Caco-2 (cell line): Measurements from ENCODE around the gene HEXA. TPM values are rescaled to one million over a fixed set of nuclear protein-coding genes. Genes with fewer than 3 reads are reported as not detected.

Source experiments
- BruUV-seq: library from RNA; stranded (reverse); fragments of 400-500 nt; replicated peaks from 2 replicates; lab custom pipeline; 2021; lab: Mats Ljungman, UMichigan
- CTCF ChIA-PET: fragments of 300-600 bp; sonication (Branson Sonifier 250); formaldehyde crosslinking; loops from one replicate; lab custom pipeline; 2022; ENCODE audit warnings: antibody characterized with exemption; lab: Charles Lee
- POLR2A ChIA-PET: fragments of 300-600 bp; sonication (Branson Sonifier 250); formaldehyde crosslinking; loops from one replicate; lab custom pipeline; 2022; ENCODE audit warnings: antibody characterized with exemption; lab: Charles Lee
- DNase-seq, 2 experiments: peaks; one replicate each; pipeline versions ENCODE4 v3.0.0 to v3.0.0-alpha.2; 2020 to 2022
- H3K27me3 ChIP-seq: replicated peaks from 2 replicates; pipeline ENCODE4 v1.6.0; 2011; ENCODE audit warnings: low read length; ENCODE audit not compliant: control insufficient read depth, insufficient read depth
- H3K36me3 ChIP-seq: 2 replicates; pipeline ENCODE4 v1.5.1; 2011; ENCODE audit warnings: low read length; ENCODE audit not compliant: control insufficient read depth, insufficient read depth
- H3K4me1 ChIP-seq: fragments of 250-450 bp; sonication (Bioruptor Pico); 2 replicates; pipeline ENCODE4 v1.5.1; 2020; ENCODE audit warnings: mild to moderate bottlenecking
- H3K4me3 ChIP-seq: 2 replicates; pipeline ENCODE4 v1.5.1; 2011; ENCODE audit warnings: low read depth, mild to moderate bottlenecking, control low read depth, low read length
- H3K9me3 ChIP-seq: fragments of 250-450 bp; sonication (Bioruptor Pico); 2 replicates; pipeline ENCODE4 v1.5.1; 2020; ENCODE audit warnings: mild to moderate bottlenecking, moderate library complexity
- H3K27ac Mint-ChIP-seq: one replicate; pipeline ENCODE4 v1.8.0; 2022; ENCODE audit warnings: mixed read lengths; ENCODE audit not compliant: unreplicated experiment
- H3K27me3 Mint-ChIP-seq: one replicate; pipeline ENCODE4 v1.8.0; 2022; ENCODE audit warnings: mixed read lengths; ENCODE audit not compliant: insufficient read depth, unreplicated experiment
- H3K36me3 Mint-ChIP-seq: one replicate; pipeline ENCODE4 v1.8.0; 2022; ENCODE audit warnings: mild to moderate bottlenecking, mixed read lengths; ENCODE audit not compliant: insufficient read depth, unreplicated experiment
- H3K4me1 Mint-ChIP-seq: one replicate; pipeline ENCODE4 v1.8.0; 2022; ENCODE audit warnings: low read depth, mixed read lengths; ENCODE audit not compliant: unreplicated experiment
- H3K4me3 Mint-ChIP-seq: one replicate; pipeline ENCODE4 v1.8.0; 2022; ENCODE audit warnings: mild to moderate bottlenecking, moderate library complexity, mixed read lengths; ENCODE audit not compliant: unreplicated experiment
- H3K9me3 Mint-ChIP-seq: one replicate; pipeline ENCODE4 v1.8.0; 2022; ENCODE audit warnings: mixed read lengths; ENCODE audit not compliant: unreplicated experiment
- CTCF ChIP-seq, 2 experiments: fragments of 200-600 bp in 1 of 2; IDR thresholded peaks; 1 replicate in 1 of 2; 2 replicates in 1 of 2; pipeline versions ENCODE4 v1.5.1 to v1.8.0; 2011 to 2022; ENCODE audit warnings: antibody characterized with exemption in 1 of 2, control low read depth in 1 of 2, inconsistent platforms in 1 of 2, low read depth in 1 of 2, low read length in 1 of 2, mild to moderate bottlenecking in 1 of 2, moderate library complexity in 1 of 2; ENCODE audit not compliant: insufficient read depth in 1 of 2, severe bottlenecking in 1 of 2, unreplicated experiment in 1 of 2
- intact Hi-C: fragments of 100-400 bp; cut with micrococcal nuclease; formaldehyde crosslinking; loops from one replicate; pipeline ENCODE4 v1.10.0; 2022; ENCODE audit not compliant: unreplicated experiment
- total RNA-seq: library from RNA; stranded (reverse); gene quantifications from 2 replicates; pipeline ENCODE4 v1.2.3, GENCODE V29; 2022

Gene HEXA
- total RNA-seq, 1 experiment from 2014 or later, result 151 TPM

- no peaks in the 10 kb centered on the region for H3K36me3 ChIP-seq
- POLR2A ChIA-PET, result no interaction called here
- Mint-ChIP-seq H3K9me3 (no peaks in the 10 kb centered on the region), H3K4me3 (no peak overlapping the region), H3K27me3 (peaks cover 14% of the 10 kb centered on the region), H3K36me3 (no peaks in the 10 kb centered on the region), H3K27ac (no peak overlapping the region), H3K4me1 (no peaks in the 10 kb centered on the region)
- H3K4me1 ChIP-seq, result 0 out of 2 replicates have a peak, but pooled peaks cover 3% of the 10 kb centered on the region
- no peaks in the 10 kb centered on the region for H3K27me3 ChIP-seq
- BruUV-seq, result no TSS peak
- no peak overlapping the region for H3K4me3 ChIP-seq
- intact Hi-C loops, result no loop called here
- CTCF ChIA-PET, result no interaction called here
- H3K9me3 ChIP-seq, result no peaks in the 10 kb centered on the region
- TF ChIP-seq CTCF (IDR thresholded peaks at IDR 0.05; ENCODE audit: insufficient read depth in 1 of 2, low read depth in 1 of 2, low read length in 1 of 2, severe bottlenecking in 1 of 2, unreplicated experiment in 1 of 2), result no peak
- no peak for DNase-seq
These were observed 35.7 kb upstream of the HEXA start for GRCh38 chr15:72411544-72411943.

- Mint-ChIP-seq H3K27ac (no peak overlapping the region), H3K4me3 (no peak overlapping the region), H3K27me3 (peaks cover 16% of the 10 kb centered on the region), H3K9me3 (no peaks in the 10 kb centered on the region), H3K4me1 (no peaks in the 10 kb centered on the region), H3K36me3 (no peaks in the 10 kb centered on the region)
- 0 out of 2 replicates have a peak, but pooled peaks cover 3% of the 10 kb centered on the region for H3K4me1 ChIP-seq
- intact Hi-C loops, result no loop called here
- BruUV-seq, result no TSS peak
- TF ChIP-seq CTCF (IDR thresholded peaks at IDR 0.05; ENCODE audit: insufficient read depth in 1 of 2, low read depth in 1 of 2, low read length in 1 of 2, severe bottlenecking in 1 of 2, unreplicated experiment in 1 of 2), result no peak
- H3K36me3 ChIP-seq, result no peaks in the 10 kb centered on the region
- H3K4me3 ChIP-seq, result no peak overlapping the region
- no peaks in the 10 kb centered on the region for H3K27me3 ChIP-seq
- POLR2A ChIA-PET, result no interaction called here
- no peak for DNase-seq
- no peaks in the 10 kb centered on the region for H3K9me3 ChIP-seq
- CTCF ChIA-PET, result no interaction called here
These were observed 35.3 kb upstream of the HEXA start for GRCh38 chr15:72411111-72411510.

GRCh38 chr15:72406936-72407335 lies 31.1 kb upstream of the HEXA start:
- DNase-seq, result no peak
- no peak for TF ChIP-seq CTCF (IDR thresholded peaks at IDR 0.05; ENCODE audit: insufficient read depth in 1 of 2, low read depth in 1 of 2, low read length in 1 of 2, severe bottlenecking in 1 of 2, unreplicated experiment in 1 of 2)
- Histone ChIP-seq H3K9me3 (no peaks in the 10 kb centered on the region), H3K4me1 (0 out of 2 replicates have a peak, but pooled peaks cover 3% of the 10 kb centered on the region), H3K36me3 (no peaks in the 10 kb centered on the region), H3K4me3 (no peak overlapping the region), H3K27me3 (no peaks in the 10 kb centered on the region)
- intact Hi-C loops, result no loop called here
- no TSS peak for BruUV-seq
- no peaks in the 10 kb centered on the region for H3K9me3 Mint-ChIP-seq
- no peak overlapping the region for H3K4me3 Mint-ChIP-seq
- H3K4me1 Mint-ChIP-seq, result no peaks in the 10 kb centered on the region
- ChIA-PET CTCF (no interaction called here), POLR2A (no interaction called here)
- no peaks in the 10 kb centered on the region for H3K36me3 Mint-ChIP-seq
- H3K27ac Mint-ChIP-seq, result no peak overlapping the region
- H3K27me3 Mint-ChIP-seq, result peaks cover 16% of the 10 kb centered on the region
